GM10847 (cell line): ENCODE results near the gene DPYD.

Experiments used
- POLR2A ChIP-seq: IDR thresholded peaks from 2 replicates; pipeline ENCODE4 v1.6.1; 2011; ENCODE audit not compliant: insufficient read length; ENCODE audit errors: extremely low read depth

Gene DPYD

GRCh38 chr1:97164276-97164639, 756.6 kb downstream of the DPYD start:
- TF ChIP-seq POLR2A, result no peak

GRCh38 chr1:97163591-97164275, 757.1 kb downstream of the DPYD start:
- no peak for TF ChIP-seq POLR2A

- TF ChIP-seq POLR2A, result no peak
Measured at GRCh38 chr1:97160818-97161217, 760.0 kb downstream of the DPYD start.

GRCh38 chr1:97159342-97159741, 761.5 kb downstream of the DPYD start:
- TF ChIP-seq POLR2A, result no peak

- no peak for TF ChIP-seq POLR2A
Measured at GRCh38 chr1:97158691-97159096, 762.1 kb downstream of the DPYD start.

GRCh38 chr1:97157991-97158390, 762.8 kb downstream of the DPYD start:
- TF ChIP-seq POLR2A, result no peak

GRCh38 chr1:97151651-97152050, 769.2 kb downstream of the DPYD start:
- no peak for TF ChIP-seq POLR2A

GRCh38 chr1:97145321-97145956, 775.4 kb downstream of the DPYD start:
- no peak for TF ChIP-seq POLR2A

- no peak for TF ChIP-seq POLR2A
Measured at GRCh38 chr1:97144527-97144926, 776.3 kb downstream of the DPYD start.

- no peak for TF ChIP-seq POLR2A
Measured at GRCh38 chr1:97143236-97143882, 777.5 kb downstream of the DPYD start.

GRCh38 chr1:97140611-97141010, 780.2 kb downstream of the DPYD start:
- TF ChIP-seq POLR2A, result no peak

GRCh38 chr1:97139512-97139911, 781.3 kb downstream of the DPYD start:
- no peak for TF ChIP-seq POLR2A

GRCh38 chr1:97138515-97139032, 782.3 kb downstream of the DPYD start:
- no peak for TF ChIP-seq POLR2A

GRCh38 chr1:97137862-97138514, 782.8 kb downstream of the DPYD start:
- TF ChIP-seq POLR2A, result no peak

- no peak for TF ChIP-seq POLR2A
Measured at GRCh38 chr1:97136996-97137395, 783.8 kb downstream of the DPYD start.

GRCh38 chr1:97135972-97136371, 784.9 kb downstream of the DPYD start:
- TF ChIP-seq POLR2A, result no peak
